ENCODE measurements around the gene MXRA7. TPM values are rescaled to one million over a fixed set of nuclear protein-coding genes. Genes with fewer than 3 reads are reported as not detected.
A peak's percentile ranks its signal among the peaks of the same experiment; 100 is the strongest.

Gene MXRA7
- total and polyA plus RNA-seq, 4 donors = 4.8 to 22.1 (median 11.3) TPM

DNA sequence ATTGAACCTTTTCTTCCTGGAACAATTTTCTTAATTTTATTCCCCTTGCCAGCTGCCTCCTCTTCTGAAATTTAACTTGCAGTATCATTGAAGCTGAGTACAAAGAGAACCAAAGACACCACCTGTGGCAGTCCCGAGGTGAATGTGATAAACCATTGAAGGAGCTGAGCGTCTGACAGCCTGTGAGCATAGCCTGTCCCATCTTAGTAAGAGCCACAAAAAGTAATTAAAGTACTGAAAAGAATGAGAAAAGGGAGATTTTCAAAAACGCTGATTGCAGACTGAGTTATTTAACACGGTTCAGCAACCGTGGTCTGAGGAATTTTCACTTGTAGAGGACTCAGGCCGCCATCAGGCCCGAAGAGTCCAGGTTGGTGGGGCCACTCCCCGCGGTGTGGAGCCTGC, 40.0 kb downstream of the MXRA7 start:
- no peak overlapping the region for H3K4me3 ChIP-seq (ENCODE audit: low read depth in 1 of 3, low read length in 3 of 3)
- no peak for DNase-seq (ENCODE audit: low spot score)
- H3K27ac ChIP-seq (ENCODE audit: low read depth in 1 of 2, low read length in 2 of 2) = peak overlapping the region in 1 of 2 donors; percentile 66
- 77% methylated on average over 9 of the region's 9 CpGs for WGBS
- no peaks in the 10 kb centered on the region for H3K36me3 ChIP-seq (ENCODE audit: control insufficient read depth in 4 of 4, insufficient read depth in 3 of 4, low read depth in 1 of 4, low read length in 3 of 4)
- no peak for TF ChIP-seq FOXA2 (IDR thresholded peaks at IDR 0.05)
- TF ChIP-seq NR2F2 (IDR thresholded peaks at IDR 0.05) = no peak
- TF ChIP-seq EGR1 (IDR thresholded peaks at IDR 0.05; ENCODE audit: low read depth in 2 of 2) = no peak
- no peak for TF ChIP-seq GABPA (IDR thresholded peaks at IDR 0.05 in 1 of 2, conservative IDR thresholded peaks at IDR 0.05 in 1 of 2)
- TF ChIP-seq, protein P1, sequence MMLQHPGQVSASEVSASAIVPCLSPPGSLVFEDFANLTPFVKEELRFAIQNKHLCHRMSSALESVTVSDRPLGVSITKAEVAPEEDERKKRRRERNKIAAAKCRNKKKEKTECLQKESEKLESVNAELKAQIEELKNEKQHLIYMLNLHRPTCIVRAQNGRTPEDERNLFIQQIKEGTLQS (IDR thresholded peaks at IDR 0.05) = no peak
- TF ChIP-seq, protein P2, sequence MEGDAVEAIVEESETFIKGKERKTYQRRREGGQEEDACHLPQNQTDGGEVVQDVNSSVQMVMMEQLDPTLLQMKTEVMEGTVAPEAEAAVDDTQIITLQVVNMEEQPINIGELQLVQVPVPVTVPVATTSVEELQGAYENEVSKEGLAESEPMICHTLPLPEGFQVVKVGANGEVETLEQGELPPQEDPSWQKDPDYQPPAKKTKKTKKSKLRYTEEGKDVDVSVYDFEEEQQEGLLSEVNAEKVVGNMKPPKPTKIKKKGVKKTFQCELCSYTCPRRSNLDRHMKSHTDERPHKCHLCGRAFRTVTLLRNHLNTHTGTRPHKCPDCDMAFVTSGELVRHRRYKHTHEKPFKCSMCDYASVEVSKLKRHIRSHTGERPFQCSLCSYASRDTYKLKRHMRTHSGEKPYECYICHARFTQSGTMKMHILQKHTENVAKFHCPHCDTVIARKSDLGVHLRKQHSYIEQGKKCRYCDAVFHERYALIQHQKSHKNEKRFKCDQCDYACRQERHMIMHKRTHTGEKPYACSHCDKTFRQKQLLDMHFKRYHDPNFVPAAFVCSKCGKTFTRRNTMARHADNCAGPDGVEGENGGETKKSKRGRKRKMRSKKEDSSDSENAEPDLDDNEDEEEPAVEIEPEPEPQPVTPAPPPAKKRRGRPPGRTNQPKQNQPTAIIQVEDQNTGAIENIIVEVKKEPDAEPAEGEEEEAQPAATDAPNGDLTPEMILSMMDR (IDR thresholded peaks at IDR 0.05; ENCODE audit: low read depth, low read length, missing input control) = no peak
- no peak for TF ChIP-seq JUND (IDR thresholded peaks at IDR 0.05)
- no peak for TF ChIP-seq TAF1 (conservative IDR thresholded peaks at IDR 0.05)
- no peak for TF ChIP-seq YY1 (IDR thresholded peaks at IDR 0.05)
- H3K4me1 ChIP-seq (ENCODE audit: control insufficient read depth in 4 of 4, insufficient read depth in 4 of 4, low read length in 3 of 4) = peaks cover 0 to 12% (median 5%) of the 10 kb centered on the region in 4 donors
- H3K9me3 ChIP-seq (ENCODE audit: control insufficient read depth in 4 of 4, low read length in 3 of 4) = no peaks in the 10 kb centered on the region
- H3K9ac ChIP-seq (ENCODE audit: low read depth in 1 of 2, low read length in 2 of 2) = no peak overlapping the region
- H3K27me3 ChIP-seq (ENCODE audit: control insufficient read depth in 4 of 4, insufficient read depth in 4 of 4, low read length in 3 of 4) = no peaks in the 10 kb centered on the region

DNA sequence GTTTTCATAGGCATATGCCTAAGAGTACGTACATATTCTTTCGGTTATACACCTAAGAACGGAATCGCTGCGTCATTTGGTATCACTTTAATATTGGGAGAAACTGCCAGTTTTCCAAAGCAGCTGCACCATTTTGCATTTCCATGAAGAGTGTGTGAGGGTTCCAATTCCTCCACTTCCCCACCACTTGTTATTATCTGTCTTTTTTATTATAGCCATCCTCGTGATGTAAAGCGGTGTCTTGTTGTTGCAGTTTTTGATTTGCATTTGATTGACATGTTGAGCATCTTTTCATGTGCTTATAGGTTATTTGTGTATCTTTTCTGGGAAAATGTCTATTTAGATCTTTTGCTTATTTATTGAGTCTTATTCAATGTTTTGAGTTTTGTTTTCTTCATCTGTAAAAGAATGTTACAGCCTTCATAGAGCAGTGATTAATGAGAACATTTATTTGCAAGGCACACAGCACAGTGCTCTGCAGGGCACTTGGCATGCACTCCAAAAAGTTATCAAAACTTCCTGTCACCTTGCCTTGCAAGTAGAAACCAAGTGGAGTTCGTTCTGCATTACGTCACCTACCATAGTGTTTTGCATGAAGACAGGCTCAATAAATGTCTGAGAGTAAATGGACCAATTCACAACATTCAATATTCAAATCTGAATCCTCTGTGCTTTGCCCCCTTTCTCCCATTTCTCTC, 40.6 kb downstream of the MXRA7 start:
- Histone ChIP-seq H3K9me3 (ENCODE audit: control insufficient read depth in 4 of 4, low read length in 3 of 4) (no peaks in the 10 kb centered on the region), H3K27ac (ENCODE audit: low read depth in 1 of 2, low read length in 2 of 2) (no peak overlapping the region), H3K9ac (ENCODE audit: low read depth in 1 of 2, low read length in 2 of 2) (no peak overlapping the region), H3K27me3 (ENCODE audit: control insufficient read depth in 4 of 4, insufficient read depth in 4 of 4, low read length in 3 of 4) (no peaks in the 10 kb centered on the region), H3K4me1 (ENCODE audit: control insufficient read depth in 4 of 4, insufficient read depth in 4 of 4, low read length in 3 of 4) (peaks cover 0 to 12% (median 5%) of the 10 kb centered on the region in 4 donors), H3K36me3 (ENCODE audit: control insufficient read depth in 4 of 4, insufficient read depth in 3 of 4, low read depth in 1 of 4, low read length in 3 of 4) (no peaks in the 10 kb centered on the region), H3K4me3 (ENCODE audit: low read depth in 1 of 3, low read length in 3 of 3) (no peak overlapping the region)
- TF ChIP-seq FOXA1 (IDR thresholded peaks at IDR 0.05) = no peak
- TF ChIP-seq, protein P3, sequence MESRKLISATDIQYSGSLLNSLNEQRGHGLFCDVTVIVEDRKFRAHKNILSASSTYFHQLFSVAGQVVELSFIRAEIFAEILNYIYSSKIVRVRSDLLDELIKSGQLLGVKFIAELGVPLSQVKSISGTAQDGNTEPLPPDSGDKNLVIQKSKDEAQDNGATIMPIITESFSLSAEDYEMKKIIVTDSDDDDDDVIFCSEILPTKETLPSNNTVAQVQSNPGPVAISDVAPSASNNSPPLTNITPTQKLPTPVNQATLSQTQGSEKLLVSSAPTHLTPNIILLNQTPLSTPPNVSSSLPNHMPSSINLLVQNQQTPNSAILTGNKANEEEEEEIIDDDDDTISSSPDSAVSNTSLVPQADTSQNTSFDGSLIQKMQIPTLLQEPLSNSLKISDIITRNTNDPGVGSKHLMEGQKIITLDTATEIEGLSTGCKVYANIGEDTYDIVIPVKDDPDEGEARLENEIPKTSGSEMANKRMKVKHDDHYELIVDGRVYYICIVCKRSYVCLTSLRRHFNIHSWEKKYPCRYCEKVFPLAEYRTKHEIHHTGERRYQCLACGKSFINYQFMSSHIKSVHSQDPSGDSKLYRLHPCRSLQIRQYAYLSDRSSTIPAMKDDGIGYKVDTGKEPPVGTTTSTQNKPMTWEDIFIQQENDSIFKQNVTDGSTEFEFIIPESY (IDR thresholded peaks at IDR 0.05) = no peak
- TF ChIP-seq, protein P4, sequence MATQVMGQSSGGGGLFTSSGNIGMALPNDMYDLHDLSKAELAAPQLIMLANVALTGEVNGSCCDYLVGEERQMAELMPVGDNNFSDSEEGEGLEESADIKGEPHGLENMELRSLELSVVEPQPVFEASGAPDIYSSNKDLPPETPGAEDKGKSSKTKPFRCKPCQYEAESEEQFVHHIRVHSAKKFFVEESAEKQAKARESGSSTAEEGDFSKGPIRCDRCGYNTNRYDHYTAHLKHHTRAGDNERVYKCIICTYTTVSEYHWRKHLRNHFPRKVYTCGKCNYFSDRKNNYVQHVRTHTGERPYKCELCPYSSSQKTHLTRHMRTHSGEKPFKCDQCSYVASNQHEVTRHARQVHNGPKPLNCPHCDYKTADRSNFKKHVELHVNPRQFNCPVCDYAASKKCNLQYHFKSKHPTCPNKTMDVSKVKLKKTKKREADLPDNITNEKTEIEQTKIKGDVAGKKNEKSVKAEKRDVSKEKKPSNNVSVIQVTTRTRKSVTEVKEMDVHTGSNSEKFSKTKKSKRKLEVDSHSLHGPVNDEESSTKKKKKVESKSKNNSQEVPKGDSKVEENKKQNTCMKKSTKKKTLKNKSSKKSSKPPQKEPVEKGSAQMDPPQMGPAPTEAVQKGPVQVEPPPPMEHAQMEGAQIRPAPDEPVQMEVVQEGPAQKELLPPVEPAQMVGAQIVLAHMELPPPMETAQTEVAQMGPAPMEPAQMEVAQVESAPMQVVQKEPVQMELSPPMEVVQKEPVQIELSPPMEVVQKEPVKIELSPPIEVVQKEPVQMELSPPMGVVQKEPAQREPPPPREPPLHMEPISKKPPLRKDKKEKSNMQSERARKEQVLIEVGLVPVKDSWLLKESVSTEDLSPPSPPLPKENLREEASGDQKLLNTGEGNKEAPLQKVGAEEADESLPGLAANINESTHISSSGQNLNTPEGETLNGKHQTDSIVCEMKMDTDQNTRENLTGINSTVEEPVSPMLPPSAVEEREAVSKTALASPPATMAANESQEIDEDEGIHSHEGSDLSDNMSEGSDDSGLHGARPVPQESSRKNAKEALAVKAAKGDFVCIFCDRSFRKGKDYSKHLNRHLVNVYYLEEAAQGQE (IDR thresholded peaks at IDR 0.05) = no peak
- no peak for TF ChIP-seq JUND (IDR thresholded peaks at IDR 0.05)
- TF ChIP-seq HNF4A (conservative IDR thresholded peaks at IDR 0.05) = no peak
- no peak for TF ChIP-seq GABPA (IDR thresholded peaks at IDR 0.05 in 1 of 2, conservative IDR thresholded peaks at IDR 0.05 in 1 of 2)
- 86% methylated on average over 9 of the region's 9 CpGs for WGBS
- no peak for DNase-seq (ENCODE audit: low spot score)

Measured in liver (tissue), 9 donors.